Breast epithelium (tissue), 4 donors: ENCODE measurements around the gene IFNG-AS1. TPM values are rescaled to one million over a fixed set of nuclear protein-coding genes. Genes with fewer than 3 reads are reported as not detected.

Experiments used
- DNase-seq, 2 donors: peaks; one replicate each; pipeline ENCODE4 v3.0.0-alpha.2; 2019; ENCODE audit warnings: low spot score in 2 of 2
- H3K27ac ChIP-seq, 2 donors: fragments of 200-600 bp; sonication (generic) in 1 of 2; one replicate each; pipeline ENCODE4 v1.5.1; 2016 to 2019; ENCODE audit warnings: mild to moderate bottlenecking in 1 of 2
- H3K27me3 ChIP-seq, 2 donors: fragments of 200-600 bp; sonication (generic) in 1 of 2; one replicate each; pipeline versions ENCODE4 v1.5.1 to v1.6.0; 2017 to 2019; ENCODE audit warnings: control low read depth in 1 of 2, mild to moderate bottlenecking in 1 of 2
- H3K36me3 ChIP-seq: fragments of 200-600 bp; one replicate; pipeline ENCODE4 v1.5.1; 2019
- H3K4me1 ChIP-seq, 2 donors: fragments of 200-600 bp; sonication (generic); one replicate each; pipeline ENCODE4 v1.5.1; 2016 to 2019; ENCODE audit warnings: control low read depth in 1 of 2
- H3K4me3 ChIP-seq, 3 donors: fragments of 200-600 bp; sonication (generic); 1 replicate in 2 of 3; 2 replicates in 1 of 3; pipeline ENCODE4 v1.5.1; 2016 to 2019; ENCODE audit warnings: mild to moderate bottlenecking in 3 of 3, moderate library complexity in 2 of 3
- H3K9me3 ChIP-seq, 2 donors: fragments of 200-600 bp; sonication (generic) in 1 of 2; one replicate each; pipeline ENCODE4 v1.5.1; 2016 to 2019; ENCODE audit warnings: control low read depth in 1 of 2
- POLR2A ChIP-seq: fragments of 450-650 bp; IDR thresholded peaks from one replicate; pipeline ENCODE4 v1.6.1; 2016; ENCODE audit warnings: antibody characterized with exemption, mild to moderate bottlenecking, moderate library complexity
- POLR2AphosphoS5 ChIP-seq, 3 donors: sonication (generic); formaldehyde crosslinking; IDR thresholded peaks; one replicate each; pipeline ENCODE4 v1.6.1; 2017; ENCODE audit warnings: antibody characterized with exemption in 3 of 3
- intact Hi-C: fragments of 100-400 bp; cut with DNase I; formaldehyde crosslinking; loops from one replicate; pipeline ENCODE4 v1.15.1; 2023; ENCODE audit warnings: low total_unique reads
- total RNA-seq, 3 donors: library from RNA; depleted of rRNA; stranded (reverse); fragments of >200 nt; gene quantifications; one replicate each; pipeline ENCODE4 v1.1.0, GENCODE V29; 2016
- TF ChIP-seq, protein P1 (sequence below), 3 donors: fragments of 450-650 bp; IDR thresholded peaks; one replicate each; pipeline ENCODE4 v1.5.1; 2016 to 2017; ENCODE audit warnings: antibody characterized with exemption in 3 of 3, mild to moderate bottlenecking in 3 of 3, moderate library complexity in 3 of 3

IFNG-AS1 gene
- total RNA-seq, 3 donors from 2014 or later = 0.16 TPM; not detected in 2

GRCh38 chr12:68042212-68042699 is 53.0 kb downstream of the IFNG-AS1 start:
- H3K27me3 ChIP-seq = no peaks in the 10 kb centered on the region
- H3K27ac ChIP-seq = peak overlapping the region; percentile 64
- no peak overlapping the region for H3K4me3 ChIP-seq
- TF ChIP-seq, protein P1, sequence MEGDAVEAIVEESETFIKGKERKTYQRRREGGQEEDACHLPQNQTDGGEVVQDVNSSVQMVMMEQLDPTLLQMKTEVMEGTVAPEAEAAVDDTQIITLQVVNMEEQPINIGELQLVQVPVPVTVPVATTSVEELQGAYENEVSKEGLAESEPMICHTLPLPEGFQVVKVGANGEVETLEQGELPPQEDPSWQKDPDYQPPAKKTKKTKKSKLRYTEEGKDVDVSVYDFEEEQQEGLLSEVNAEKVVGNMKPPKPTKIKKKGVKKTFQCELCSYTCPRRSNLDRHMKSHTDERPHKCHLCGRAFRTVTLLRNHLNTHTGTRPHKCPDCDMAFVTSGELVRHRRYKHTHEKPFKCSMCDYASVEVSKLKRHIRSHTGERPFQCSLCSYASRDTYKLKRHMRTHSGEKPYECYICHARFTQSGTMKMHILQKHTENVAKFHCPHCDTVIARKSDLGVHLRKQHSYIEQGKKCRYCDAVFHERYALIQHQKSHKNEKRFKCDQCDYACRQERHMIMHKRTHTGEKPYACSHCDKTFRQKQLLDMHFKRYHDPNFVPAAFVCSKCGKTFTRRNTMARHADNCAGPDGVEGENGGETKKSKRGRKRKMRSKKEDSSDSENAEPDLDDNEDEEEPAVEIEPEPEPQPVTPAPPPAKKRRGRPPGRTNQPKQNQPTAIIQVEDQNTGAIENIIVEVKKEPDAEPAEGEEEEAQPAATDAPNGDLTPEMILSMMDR (IDR thresholded peaks at IDR 0.05) = no peak
- TF ChIP-seq POLR2A = no peak
- TF ChIP-seq POLR2AphosphoS5 (IDR thresholded peaks at IDR 0.05) = no peak
- H3K36me3 ChIP-seq = no peaks in the 10 kb centered on the region
- intact Hi-C loops = no loop called here
- H3K4me1 ChIP-seq = no peaks in the 10 kb centered on the region
- H3K9me3 ChIP-seq = no peaks in the 10 kb centered on the region
- DNase-seq = peak in 1 of 2 donors; percentile 69

DNA sequence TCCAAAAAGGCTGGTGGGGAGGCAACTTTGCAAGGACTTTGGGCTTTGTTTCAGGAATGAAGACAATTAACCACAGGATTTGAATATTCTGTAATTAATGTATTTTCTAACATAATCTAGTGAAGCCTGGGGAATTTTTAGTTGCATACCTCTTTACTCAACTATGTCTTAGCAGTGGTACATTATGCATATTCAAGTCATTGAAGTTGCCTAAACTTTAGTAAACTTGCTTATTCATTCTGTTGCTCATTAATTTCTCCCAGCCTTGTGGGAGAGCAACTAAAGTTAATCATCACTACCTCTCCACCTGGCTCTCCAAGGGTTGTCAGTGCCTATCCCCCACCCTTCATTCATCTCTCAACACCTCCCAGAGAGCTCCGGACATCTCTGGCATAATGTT is 54.2 kb downstream of the IFNG-AS1 start:
- intact Hi-C loops = no loop called here
- H3K27ac ChIP-seq = no peak overlapping the region
- no peaks in the 10 kb centered on the region for H3K9me3 ChIP-seq
- no peak overlapping the region for H3K4me3 ChIP-seq
- no peaks in the 10 kb centered on the region for H3K4me1 ChIP-seq
- no peaks in the 10 kb centered on the region for H3K36me3 ChIP-seq
- TF ChIP-seq POLR2A = no peak
- no peak for TF ChIP-seq POLR2AphosphoS5 (IDR thresholded peaks at IDR 0.05)
- TF ChIP-seq, protein P1 (IDR thresholded peaks at IDR 0.05) = no peak
- DNase-seq = no peak
- no peaks in the 10 kb centered on the region for H3K27me3 ChIP-seq

GRCh38 chr12:68048648-68049297 is 59.5 kb downstream of the IFNG-AS1 start:
- no peaks in the 10 kb centered on the region for H3K9me3 ChIP-seq
- H3K27ac ChIP-seq = no peak overlapping the region
- TF ChIP-seq POLR2AphosphoS5 (IDR thresholded peaks at IDR 0.05) = no peak
- TF ChIP-seq POLR2A = no peak
- TF ChIP-seq, protein P1 (IDR thresholded peaks at IDR 0.05) = no peak
- intact Hi-C loops = no loop called here
- H3K4me1 ChIP-seq = no peaks in the 10 kb centered on the region
- H3K4me3 ChIP-seq = no peak overlapping the region
- no peak for DNase-seq
- H3K27me3 ChIP-seq = no peaks in the 10 kb centered on the region
- no peaks in the 10 kb centered on the region for H3K36me3 ChIP-seq

- no peaks in the 10 kb centered on the region for H3K36me3 ChIP-seq
- intact Hi-C loops = no loop called here
- no peak overlapping the region for H3K27ac ChIP-seq
- no peaks in the 10 kb centered on the region for H3K4me1 ChIP-seq
- no peak for DNase-seq
- TF ChIP-seq POLR2AphosphoS5 (IDR thresholded peaks at IDR 0.05) (no peak), POLR2A (no peak)
- TF ChIP-seq, protein P1 (IDR thresholded peaks at IDR 0.05) = no peak
- H3K27me3 ChIP-seq = no peaks in the 10 kb centered on the region
- no peak overlapping the region for H3K4me3 ChIP-seq
- H3K9me3 ChIP-seq = peaks cover 5 to 15% of the 10 kb centered on the region in 2 donors
Measured at GRCh38 chr12:68056300-68056699, 67.1 kb downstream of the IFNG-AS1 start.

- DNase-seq = no peak
- intact Hi-C loops = no loop called here
- H3K4me1 ChIP-seq = no peaks in the 10 kb centered on the region
Measured at GRCh38 chr12:68063900-68064590, 74.8 kb downstream of the IFNG-AS1 start.

More at GRCh38 chr12:68063900-68064590, 74.8 kb downstream of the IFNG-AS1 start:
- H3K27ac ChIP-seq = no peak overlapping the region
- H3K9me3 ChIP-seq = peaks cover 5 to 15% of the 10 kb centered on the region in 2 donors
- TF ChIP-seq POLR2A (no peak), POLR2AphosphoS5 (IDR thresholded peaks at IDR 0.05) (no peak)
- H3K36me3 ChIP-seq = no peaks in the 10 kb centered on the region
- no peaks in the 10 kb centered on the region for H3K27me3 ChIP-seq
- no peak overlapping the region for H3K4me3 ChIP-seq
